ENCODE measurements around the gene DPH2.

DNA sequence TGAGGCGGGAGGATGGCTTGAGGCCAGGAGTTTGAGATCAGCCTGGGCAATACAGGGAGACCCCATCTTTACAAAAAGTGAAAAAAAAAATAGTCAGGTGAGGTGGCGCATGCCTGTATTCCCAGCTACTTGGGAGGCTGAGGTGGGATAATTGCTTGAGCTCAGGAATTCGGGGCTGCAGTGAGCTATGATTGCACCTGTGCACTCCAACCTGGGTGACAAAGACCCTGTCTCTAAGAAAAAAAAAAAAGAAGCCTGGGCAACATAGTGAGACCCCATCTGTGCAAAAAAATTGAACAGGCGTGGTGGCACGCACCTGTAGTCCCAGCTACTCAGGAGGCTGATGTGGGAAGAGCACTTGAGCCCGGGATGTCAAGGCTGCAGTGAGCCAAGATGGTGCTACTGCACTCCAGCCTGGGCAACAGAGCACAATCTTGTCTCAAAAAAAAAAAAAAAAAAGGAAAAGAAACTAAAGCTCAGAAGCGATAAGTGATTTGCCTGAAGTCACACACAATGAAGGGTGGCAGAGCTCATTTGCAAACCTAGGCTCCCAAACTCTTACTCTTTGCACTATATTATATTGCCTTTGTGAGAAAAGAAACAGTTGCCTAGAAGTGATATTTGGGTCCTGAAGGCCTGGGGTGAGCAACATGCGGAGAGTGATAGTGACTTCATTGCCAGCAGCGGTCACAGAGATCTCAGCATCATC, 23.6 kb downstream of the DPH2 start:
- TF ChIP-seq, protein P1, sequence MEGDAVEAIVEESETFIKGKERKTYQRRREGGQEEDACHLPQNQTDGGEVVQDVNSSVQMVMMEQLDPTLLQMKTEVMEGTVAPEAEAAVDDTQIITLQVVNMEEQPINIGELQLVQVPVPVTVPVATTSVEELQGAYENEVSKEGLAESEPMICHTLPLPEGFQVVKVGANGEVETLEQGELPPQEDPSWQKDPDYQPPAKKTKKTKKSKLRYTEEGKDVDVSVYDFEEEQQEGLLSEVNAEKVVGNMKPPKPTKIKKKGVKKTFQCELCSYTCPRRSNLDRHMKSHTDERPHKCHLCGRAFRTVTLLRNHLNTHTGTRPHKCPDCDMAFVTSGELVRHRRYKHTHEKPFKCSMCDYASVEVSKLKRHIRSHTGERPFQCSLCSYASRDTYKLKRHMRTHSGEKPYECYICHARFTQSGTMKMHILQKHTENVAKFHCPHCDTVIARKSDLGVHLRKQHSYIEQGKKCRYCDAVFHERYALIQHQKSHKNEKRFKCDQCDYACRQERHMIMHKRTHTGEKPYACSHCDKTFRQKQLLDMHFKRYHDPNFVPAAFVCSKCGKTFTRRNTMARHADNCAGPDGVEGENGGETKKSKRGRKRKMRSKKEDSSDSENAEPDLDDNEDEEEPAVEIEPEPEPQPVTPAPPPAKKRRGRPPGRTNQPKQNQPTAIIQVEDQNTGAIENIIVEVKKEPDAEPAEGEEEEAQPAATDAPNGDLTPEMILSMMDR (IDR thresholded peaks at IDR 0.05), result no peak
- TF ChIP-seq POLR2AphosphoS5 (IDR thresholded peaks at IDR 0.05) (no peak), EP300 (IDR thresholded peaks at IDR 0.05) (no peak)
